HG02852 (cell line): ENCODE results near the gene CER1.
"Not testable (repeated sequence)": the region's sequence is repeated elsewhere in the genome, so short reads cannot be mapped to it uniquely, and the experiment has no call there.

Experiments
- ATAC-seq: cut with Tn5 transposase; IDR thresholded peaks from one replicate; pipeline ENCODE4 v1.9.1; 2021; ENCODE audit warnings: mild to moderate bottlenecking, moderate library complexity; ENCODE audit not compliant: unreplicated experiment

CER1 gene

GRCh38 chr9:14719231-14719923 lies 3.2 kb downstream of the CER1 start:
- no peak for ATAC-seq

- no peak for ATAC-seq
These were observed 7.4 kb downstream of the CER1 start for GRCh38 chr9:14715102-14715501.

- ATAC-seq = no peak
These were observed 9.3 kb downstream of the CER1 start for GRCh38 chr9:14713187-14713767.

- no peak for ATAC-seq
These were observed 11.7 kb downstream of the CER1 start for GRCh38 chr9:14710804-14711203.

- ATAC-seq = peak; percentile 79
These were observed 15.9 kb downstream of the CER1 start for GRCh38 chr9:14706530-14707140.

GRCh38 chr9:14705079-14705478 lies 17.5 kb downstream of the CER1 start:
- ATAC-seq = no peak

- no peak for ATAC-seq
These were observed 18.3 kb downstream of the CER1 start for GRCh38 chr9:14704281-14704680.

GRCh38 chr9:14702200-14702720 lies 20.3 kb downstream of the CER1 start:
- no peak for ATAC-seq

GRCh38 chr9:14693251-14693861 lies 29.2 kb downstream of the CER1 start, which contains the start of gene ZDHHC21:
TSS of gene ZDHHC21 (minus strand) at chr9:14693432. CDS start at chr9:14674340, 19,092 bp downstream.
- peak; percentile 82 for ATAC-seq

GRCh38 chr9:14692470-14693250 lies 29.9 kb downstream of the CER1 start:
- ATAC-seq = peak; percentile 45

- ATAC-seq = no peak
These were observed 31.4 kb downstream of the CER1 start for GRCh38 chr9:14690948-14691730.

- ATAC-seq = no peak
These were observed 35.4 kb downstream of the CER1 start for GRCh38 chr9:14687042-14687719.

- no peak for ATAC-seq
These were observed 36.4 kb downstream of the CER1 start for GRCh38 chr9:14686168-14686567.

- ATAC-seq = not testable (repeated sequence)
These were observed 39.9 kb downstream of the CER1 start for GRCh38 chr9:14682616-14683015.

- no peak for ATAC-seq
These were observed 43.8 kb downstream of the CER1 start for GRCh38 chr9:14678776-14679175.

- ATAC-seq = no peak
These were observed 44.7 kb downstream of the CER1 start for GRCh38 chr9:14677872-14678271.

GRCh38 chr9:14677396-14677795 lies 45.1 kb downstream of the CER1 start:
- no peak for ATAC-seq

- ATAC-seq = no peak
These were observed 47.9 kb downstream of the CER1 start for GRCh38 chr9:14674630-14675029.

GRCh38 chr9:14671377-14671776 lies 51.2 kb downstream of the CER1 start:
- ATAC-seq = peak; percentile 47
